PC-9 (cell line): ENCODE measurements around the gene SLX4IP. TPM values are rescaled to one million over a fixed set of nuclear protein-coding genes. Genes with fewer than 3 reads are reported as not detected.

Experiments
- BruUV-seq: library from RNA; stranded (reverse); fragments of 400-500 nt; replicated peaks from 2 replicates; lab custom pipeline; 2021; lab: Mats Ljungman, UMichigan
- CTCF ChIA-PET: fragments of 300-600 bp; sonication (Branson Sonifier 250); formaldehyde crosslinking; loops from one replicate; lab custom pipeline; 2022; ENCODE audit warnings: antibody characterized with exemption; lab: Charles Lee
- POLR2A ChIA-PET: fragments of 300-600 bp; sonication (Branson Sonifier 250); formaldehyde crosslinking; loops from one replicate; lab custom pipeline; 2022; ENCODE audit warnings: antibody characterized with exemption; ENCODE audit not compliant: unreplicated experiment; lab: Charles Lee
- DNase-seq, 2 experiments: peaks; one replicate each; pipeline versions ENCODE4 v3.0.0 to v3.0.0-alpha.2; 2015 to 2022; ENCODE audit warnings: mixed read lengths in 1 of 2
- H2AFZ ChIP-seq: fragments of 200-600 bp; sonication (generic); 2 replicates; pipeline ENCODE4 v1.8.1; 2017; ENCODE audit warnings: antibody characterized with exemption
- H3F3A ChIP-seq: fragments of 200-600 bp; sonication (generic); 2 replicates; pipeline ENCODE4 v1.8.1; 2017; ENCODE audit warnings: antibody characterized with exemption, mild to moderate bottlenecking, low read depth; ENCODE audit not compliant: insufficient read depth
- H3K27ac ChIP-seq: fragments of 200-600 bp; sonication (generic); 2 replicates; pipeline ENCODE4 v1.6.1; 2016; ENCODE audit warnings: mixed run types
- H3K27me3 ChIP-seq: fragments of 200-600 bp; sonication (generic); 2 replicates; pipeline ENCODE4 v1.6.1; 2016; ENCODE audit warnings: low read depth, mixed run types; ENCODE audit not compliant: insufficient read depth
- H3K36me3 ChIP-seq: fragments of 200-600 bp; sonication (generic); 2 replicates; pipeline ENCODE4 v1.6.1; 2016; ENCODE audit warnings: low read depth, mixed run types
- H3K4me1 ChIP-seq: fragments of 200-600 bp; sonication (generic); replicated peaks from 2 replicates; pipeline ENCODE4 v1.6.1; 2016; ENCODE audit warnings: mixed run types; ENCODE audit not compliant: insufficient read depth
- H3K4me2 ChIP-seq: fragments of 200-600 bp; sonication (generic); 2 replicates; pipeline ENCODE4 v1.6.1; 2017; ENCODE audit warnings: mixed run types
- H3K4me3 ChIP-seq: fragments of 200-600 bp; sonication (generic); 2 replicates; pipeline ENCODE4 v1.6.1; 2016; ENCODE audit warnings: mixed run types
- H3K79me2 ChIP-seq: fragments of 200-600 bp; sonication (generic); 2 replicates; pipeline ENCODE4 v1.6.1; 2017; ENCODE audit warnings: low read depth, mixed run types
- H3K9me2 ChIP-seq: fragments of 200-600 bp; sonication (generic); 2 replicates; pipeline ENCODE4 v1.8.1; 2017; ENCODE audit warnings: mild to moderate bottlenecking; ENCODE audit not compliant: insufficient read depth
- H3K9me3 ChIP-seq: fragments of 200-600 bp; sonication (generic); 2 replicates; pipeline ENCODE4 v1.8.1; 2016; ENCODE audit warnings: low read depth; ENCODE audit not compliant: insufficient read depth
- H4K20me1 ChIP-seq: fragments of 200-600 bp; sonication (generic); 2 replicates; pipeline ENCODE4 v1.8.1; 2017; ENCODE audit not compliant: insufficient read depth
- EZH2 ChIP-seq: fragments of 200-600 bp; sonication (generic); IDR thresholded peaks from 2 replicates; pipeline ENCODE4 v1.8.0; 2017; ENCODE audit warnings: antibody characterized with exemption, low read depth
- intact Hi-C: fragments of 100-400 bp; cut with micrococcal nuclease; formaldehyde crosslinking; loops from one replicate; pipeline ENCODE4 v1.10.0; 2022; ENCODE audit not compliant: unreplicated experiment
- total RNA-seq: library from RNA; stranded (reverse); gene quantifications from 2 replicates; pipeline ENCODE4 v1.2.3, GENCODE V29; 2021
- TF ChIP-seq, protein P1 (sequence below): fragments of 200-600 bp; sonication (generic); conservative IDR thresholded peaks from 2 replicates; pipeline ENCODE4 v1.6.1; 2017; ENCODE audit warnings: mixed run types, antibody characterized with exemption, mild to moderate bottlenecking, moderate library complexity

SLX4IP gene
- total RNA-seq, 1 experiment from 2014 or later = 13.4 TPM

DNA sequence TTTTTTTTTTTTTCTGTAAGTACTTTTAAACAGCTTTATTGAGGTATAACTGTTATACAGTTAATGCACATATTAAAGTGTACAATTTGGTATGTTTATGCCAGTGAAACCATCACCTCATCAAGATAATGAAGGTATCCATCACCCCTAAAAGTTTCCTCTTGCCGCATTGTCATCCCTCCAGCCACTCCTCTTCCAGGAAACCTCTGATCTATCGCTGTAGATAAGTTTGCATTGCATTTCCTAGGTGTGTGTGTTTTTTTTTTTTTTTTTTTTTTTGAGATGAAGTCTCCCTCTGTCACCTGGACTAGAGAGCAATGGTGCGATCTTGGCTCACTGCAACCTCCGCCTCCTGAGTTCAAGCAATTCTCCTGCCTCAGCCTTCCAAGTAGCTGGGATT, 3.1 kb downstream of the SLX4IP start:
- Histone ChIP-seq H3K4me1 (no peaks in the 10 kb centered on the region; the same call in 1 of the 2 replicates), H3K36me3 (no peaks in the 10 kb centered on the region), H3K4me3 (no peak overlapping the region), H3K4me2 (no peak overlapping the region), H3K27ac (no peak overlapping the region), H3F3A (peaks cover 5% of the 10 kb centered on the region; the same call in 1 of the 2 replicates), H3K27me3 (no peaks in the 10 kb centered on the region), H3K79me2 (peaks cover 44% of the 10 kb centered on the region), H3K9me2 (no peaks in the 10 kb centered on the region), H2AFZ (no peak overlapping the region), H3K9me3 (no peaks in the 10 kb centered on the region), H4K20me1 (no peaks in the 10 kb centered on the region)
- ChIA-PET POLR2A (no interaction called here), CTCF (interaction anchor here (0.6 kb wide), 1 partner anchor 203 kb away, joined by 4 read pairs; no protein-coding TSS in a partner anchor)
- intact Hi-C loops = loop anchor here (10.0 kb wide), 3 partner anchors 223 to 1457 kb away; partner anchors contain the start of gene SNAP25
- TF ChIP-seq EZH2 = no peak
- TF ChIP-seq, protein P1, sequence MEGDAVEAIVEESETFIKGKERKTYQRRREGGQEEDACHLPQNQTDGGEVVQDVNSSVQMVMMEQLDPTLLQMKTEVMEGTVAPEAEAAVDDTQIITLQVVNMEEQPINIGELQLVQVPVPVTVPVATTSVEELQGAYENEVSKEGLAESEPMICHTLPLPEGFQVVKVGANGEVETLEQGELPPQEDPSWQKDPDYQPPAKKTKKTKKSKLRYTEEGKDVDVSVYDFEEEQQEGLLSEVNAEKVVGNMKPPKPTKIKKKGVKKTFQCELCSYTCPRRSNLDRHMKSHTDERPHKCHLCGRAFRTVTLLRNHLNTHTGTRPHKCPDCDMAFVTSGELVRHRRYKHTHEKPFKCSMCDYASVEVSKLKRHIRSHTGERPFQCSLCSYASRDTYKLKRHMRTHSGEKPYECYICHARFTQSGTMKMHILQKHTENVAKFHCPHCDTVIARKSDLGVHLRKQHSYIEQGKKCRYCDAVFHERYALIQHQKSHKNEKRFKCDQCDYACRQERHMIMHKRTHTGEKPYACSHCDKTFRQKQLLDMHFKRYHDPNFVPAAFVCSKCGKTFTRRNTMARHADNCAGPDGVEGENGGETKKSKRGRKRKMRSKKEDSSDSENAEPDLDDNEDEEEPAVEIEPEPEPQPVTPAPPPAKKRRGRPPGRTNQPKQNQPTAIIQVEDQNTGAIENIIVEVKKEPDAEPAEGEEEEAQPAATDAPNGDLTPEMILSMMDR = no peak
- DNase-seq = no peak
- no TSS peak for BruUV-seq

DNA sequence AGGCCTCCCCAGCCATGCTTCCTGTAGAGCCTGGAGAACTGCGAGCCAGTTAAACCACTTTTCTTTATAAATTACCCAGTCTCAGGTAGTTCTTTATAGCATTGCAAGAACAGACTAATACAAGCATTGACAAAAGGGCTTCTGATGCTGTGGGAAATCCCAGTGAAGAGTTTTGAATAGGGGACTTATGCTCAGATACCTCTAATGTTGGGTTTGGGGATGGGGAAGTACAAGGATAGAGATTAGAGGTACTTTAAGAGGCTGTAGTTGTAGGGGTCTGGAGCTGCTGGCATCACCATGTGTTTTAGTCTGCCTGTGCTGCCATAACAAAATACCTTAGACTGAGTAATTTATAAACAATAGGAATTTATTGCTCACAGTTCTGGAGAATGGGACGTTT, 8.8 kb downstream of the SLX4IP start:
- no TSS peak for BruUV-seq
- CTCF ChIA-PET = no interaction called here

DNA sequence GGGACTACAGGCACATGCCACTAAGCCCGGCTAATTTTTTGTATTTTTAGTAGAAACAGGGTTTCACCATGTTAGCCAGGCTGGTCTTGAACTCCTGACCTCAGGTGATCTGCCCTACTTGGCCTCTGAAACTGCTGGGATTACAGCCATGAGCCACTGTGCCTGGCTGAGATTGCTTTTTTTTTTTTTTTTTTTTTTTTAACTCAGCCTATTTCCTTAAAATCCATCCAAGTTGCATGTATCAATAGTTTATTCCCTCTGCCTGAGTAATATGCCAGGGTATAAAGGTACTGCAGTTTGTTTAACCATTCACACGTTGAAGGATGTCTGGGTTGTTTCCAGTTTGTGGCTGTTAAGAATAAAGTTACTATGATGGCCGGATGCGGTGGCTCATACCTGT, 10.7 kb downstream of the SLX4IP start:
- peaks cover 11% of the 10 kb centered on the region for H3K4me1 ChIP-seq
- no peak overlapping the region for H3K4me3 ChIP-seq
- H3K4me2 ChIP-seq = no peak overlapping the region
- ChIA-PET CTCF (no interaction called here), POLR2A (no interaction called here)
- H2AFZ ChIP-seq = no peak overlapping the region
- DNase-seq = no peak
- intact Hi-C loops = no loop called here
- H3K79me2 ChIP-seq = peaks cover 27% of the 10 kb centered on the region
- no peaks in the 10 kb centered on the region for H3K36me3 ChIP-seq
- no peaks in the 10 kb centered on the region for H3K27me3 ChIP-seq
- H4K20me1 ChIP-seq = no peaks in the 10 kb centered on the region
- H3K27ac ChIP-seq = no peak overlapping the region
- BruUV-seq = no TSS peak
- no peaks in the 10 kb centered on the region for H3K9me3 ChIP-seq
- no peaks in the 10 kb centered on the region for H3K9me2 ChIP-seq
- no peaks in the 10 kb centered on the region for H3F3A ChIP-seq
- TF ChIP-seq, protein P1 = no peak
- no peak for TF ChIP-seq EZH2

More for the DNA sequence above, 8.8 kb downstream of the SLX4IP start:
- POLR2A ChIA-PET = interaction anchor here (0.6 kb wide), 1 partner anchor 9 kb away, joined by 9 read pairs; the partner anchor contains the start of gene SLX4IP
- H3K27ac ChIP-seq = no peak overlapping the region
- H3K79me2 ChIP-seq = peaks cover 37% of the 10 kb centered on the region
- H2AFZ ChIP-seq = no peak overlapping the region
- no peaks in the 10 kb centered on the region for H3K9me3 ChIP-seq
- H3K4me2 ChIP-seq = no peak overlapping the region
- H3F3A ChIP-seq = no peaks in the 10 kb centered on the region
- H3K27me3 ChIP-seq = no peaks in the 10 kb centered on the region
- no peaks in the 10 kb centered on the region for H4K20me1 ChIP-seq
- intact Hi-C loops = no loop called here
- TF ChIP-seq EZH2 = no peak
- TF ChIP-seq, protein P1 = no peak
- no peak overlapping the region for H3K4me3 ChIP-seq
- H3K9me2 ChIP-seq = no peaks in the 10 kb centered on the region
- no peaks in the 10 kb centered on the region for H3K36me3 ChIP-seq
- DNase-seq = no peak
- H3K4me1 ChIP-seq = peaks cover 11% of the 10 kb centered on the region
